Lower lobe of right lung (tissue), 2 donors: Measurements from ENCODE around the gene PALLD. TPM values are rescaled to one million over a fixed set of nuclear protein-coding genes. Genes with fewer than 3 reads are reported as not detected.

Source experiments
- ATAC-seq, 2 donors: fragments of 200-7000 bp; cut with Tn5 transposase; one replicate each; pipeline ENCODE4 v1.9.1; 2020 to 2022; ENCODE audit warnings: mild to moderate bottlenecking in 2 of 2, moderate library complexity in 2 of 2
- DNase-seq: peaks from one replicate; pipeline ENCODE4 v3.0.0-alpha.2; 2020
- H3K27ac ChIP-seq: fragments of 200-600 bp; one replicate; pipeline ENCODE4 v1.8.0; 2022
- H3K27me3 ChIP-seq: fragments of 200-600 bp; one replicate; pipeline ENCODE4 v1.8.0; 2022; ENCODE audit warnings: low read depth
- H3K36me3 ChIP-seq: fragments of 200-600 bp; one replicate; pipeline ENCODE4 v1.8.0; 2022; ENCODE audit warnings: mild to moderate bottlenecking
- H3K4me1 ChIP-seq: fragments of 200-600 bp; one replicate; pipeline ENCODE4 v1.8.0; 2022
- H3K4me3 ChIP-seq: fragments of 200-600 bp; one replicate; pipeline ENCODE4 v1.8.0; 2022; ENCODE audit warnings: mild to moderate bottlenecking
- H3K9me3 ChIP-seq: fragments of 200-600 bp; one replicate; pipeline ENCODE4 v1.8.0; 2022
- CTCF ChIP-seq: fragments of 200-600 bp; IDR thresholded peaks from one replicate; pipeline ENCODE4 v1.8.0; 2022; ENCODE audit warnings: antibody characterized with exemption, mild to moderate bottlenecking
- intact Hi-C: fragments of 100-400 bp; cut with DNase I; formaldehyde crosslinking; loops from one replicate; pipeline ENCODE4 v1.11.0; 2022
- total RNA-seq: library from RNA; stranded (reverse); fragmentation: NEBNext Ultra II Directional; extraction: Animal tissue kit (Norgen Biotek cat#: 25700); gene quantifications from one replicate; pipeline ENCODE4 v1.2.1, GENCODE V29; 2021
- donor health status: DM: no; HTN: yes; CAD: no; lungs with severe emphysema.

PALLD gene
- total RNA-seq, 1 donor from 2014 or later, result 91.9 TPM

GRCh38 chr4:168551945-168552695 lies 55.3 kb downstream of the PALLD start:
- Histone ChIP-seq H3K36me3 (no peaks in the 10 kb centered on the region), H3K27me3 (no peaks in the 10 kb centered on the region), H3K27ac (no peak overlapping the region), H3K9me3 (no peaks in the 10 kb centered on the region), H3K4me1 (no peaks in the 10 kb centered on the region), H3K4me3 (no peak overlapping the region)
- peak; percentile 26 for TF ChIP-seq CTCF
- intact Hi-C loops, result no loop called here
- DNase-seq (no peak), ATAC-seq (no peak)

GRCh38 chr4:168553714-168554370 lies 57.0 kb downstream of the PALLD start:
- intact Hi-C loops, result no loop called here
- H3K36me3 ChIP-seq, result no peaks in the 10 kb centered on the region
- no peak for TF ChIP-seq CTCF
- ATAC-seq, result no peak
- H3K27ac ChIP-seq, result no peak overlapping the region
- H3K9me3 ChIP-seq, result no peaks in the 10 kb centered on the region
- no peaks in the 10 kb centered on the region for H3K4me1 ChIP-seq
- H3K27me3 ChIP-seq, result no peaks in the 10 kb centered on the region
- H3K4me3 ChIP-seq, result no peak overlapping the region
- DNase-seq, result no peak

GRCh38 chr4:168555437-168555836 lies 58.6 kb downstream of the PALLD start:
- no peak for TF ChIP-seq CTCF
- Histone ChIP-seq H3K36me3 (no peaks in the 10 kb centered on the region), H3K27me3 (no peaks in the 10 kb centered on the region), H3K9me3 (no peaks in the 10 kb centered on the region), H3K4me1 (peaks cover under 1% of the 10 kb centered on the region), H3K4me3 (no peak overlapping the region), H3K27ac (no peak overlapping the region)
- ATAC-seq (no peak), DNase-seq (no peak)
- intact Hi-C loops, result no loop called here

- no peak overlapping the region for H3K27ac ChIP-seq
- no peak for ATAC-seq
- DNase-seq, result no peak
- TF ChIP-seq CTCF, result no peak
- no peaks in the 10 kb centered on the region for H3K36me3 ChIP-seq
- no peaks in the 10 kb centered on the region for H3K27me3 ChIP-seq
- H3K9me3 ChIP-seq, result no peaks in the 10 kb centered on the region
- no peak overlapping the region for H3K4me3 ChIP-seq
- H3K4me1 ChIP-seq, result peaks cover 6% of the 10 kb centered on the region
- intact Hi-C loops, result no loop called here
Observed at GRCh38 chr4:168557658-168558057, 60.8 kb downstream of the PALLD start.

- H3K9me3 ChIP-seq, result no peaks in the 10 kb centered on the region
- no peak overlapping the region for H3K4me3 ChIP-seq
- intact Hi-C loops, result no loop called here
- ATAC-seq (no peak), DNase-seq (no peak)
- H3K27ac ChIP-seq, result no peak overlapping the region
- no peaks in the 10 kb centered on the region for H3K27me3 ChIP-seq
- peaks cover 6% of the 10 kb centered on the region for H3K4me1 ChIP-seq
- no peaks in the 10 kb centered on the region for H3K36me3 ChIP-seq
- no peak for TF ChIP-seq CTCF
Observed at GRCh38 chr4:168558599-168558998, 61.7 kb downstream of the PALLD start.
